ENCODE results near the gene KRTAP10-1.

Gene KRTAP10-1

GRCh38 chr21:44547656-44548331 is 7.8 kb upstream of the KRTAP10-1 start:
- H3K4me3 ChIP-seq (replicated peaks; ENCODE audit: low read depth, low read length) = no peak overlapping the region
- TF ChIP-seq CTCF (IDR thresholded peaks at IDR 0.05; ENCODE audit: insufficient read depth, low read length, poor library complexity, severe bottlenecking) = no peak
- H3K27me3 ChIP-seq (replicated peaks; ENCODE audit: control insufficient read depth, insufficient read depth, low read length) = no peaks in the 10 kb centered on the region; the same call in 1 of the 2 replicates
- H3K36me3 ChIP-seq (ENCODE audit: control insufficient read depth, insufficient read depth, low read length) = no peaks in the 10 kb centered on the region
- no peak for DNase-seq (ENCODE audit: extremely low read depth, insufficient read length)

- H3K27me3 ChIP-seq (replicated peaks; ENCODE audit: control insufficient read depth, insufficient read depth, low read length) = no peaks in the 10 kb centered on the region
- DNase-seq (ENCODE audit: extremely low read depth, insufficient read length) = no peak
- no peak overlapping the region for H3K4me3 ChIP-seq (replicated peaks; ENCODE audit: low read depth, low read length)
- no peaks in the 10 kb centered on the region for H3K36me3 ChIP-seq (ENCODE audit: control insufficient read depth, insufficient read depth, low read length)
- TF ChIP-seq CTCF (IDR thresholded peaks at IDR 0.05; ENCODE audit: insufficient read depth, low read length, poor library complexity, severe bottlenecking) = no peak
These were observed 4.6 kb upstream of the KRTAP10-1 start for GRCh38 chr21:44544566-44544965.

- no peaks in the 10 kb centered on the region for H3K36me3 ChIP-seq (ENCODE audit: control insufficient read depth, insufficient read depth, low read length)
- no peaks in the 10 kb centered on the region for H3K27me3 ChIP-seq (replicated peaks; ENCODE audit: control insufficient read depth, insufficient read depth, low read length)
- no peak for DNase-seq (ENCODE audit: extremely low read depth, insufficient read length)
- TF ChIP-seq CTCF (IDR thresholded peaks at IDR 0.05; ENCODE audit: insufficient read depth, low read length, poor library complexity, severe bottlenecking) = no peak
- H3K4me3 ChIP-seq (replicated peaks; ENCODE audit: low read depth, low read length) = no peak overlapping the region
These were observed 2.7 kb upstream of the KRTAP10-1 start for GRCh38 chr21:44542716-44543115.

- no peak for DNase-seq (ENCODE audit: extremely low read depth, insufficient read length)
- Histone ChIP-seq H3K36me3 (ENCODE audit: control insufficient read depth, insufficient read depth, low read length) (no peaks in the 10 kb centered on the region), H3K27me3 (replicated peaks; ENCODE audit: control insufficient read depth, insufficient read depth, low read length) (no peaks in the 10 kb centered on the region), H3K4me3 (replicated peaks; ENCODE audit: low read depth, low read length) (no peak overlapping the region)
- no peak for TF ChIP-seq CTCF (IDR thresholded peaks at IDR 0.05; ENCODE audit: insufficient read depth, low read length, poor library complexity, severe bottlenecking)
These were observed 820 bp upstream of the KRTAP10-1 start for GRCh38 chr21:44540741-44541288.

- Histone ChIP-seq H3K27me3 (replicated peaks; ENCODE audit: control insufficient read depth, insufficient read depth, low read length) (no peaks in the 10 kb centered on the region), H3K4me3 (replicated peaks; ENCODE audit: low read depth, low read length) (no peak overlapping the region), H3K36me3 (ENCODE audit: control insufficient read depth, insufficient read depth, low read length) (no peaks in the 10 kb centered on the region)
- no peak for TF ChIP-seq CTCF (IDR thresholded peaks at IDR 0.05; ENCODE audit: insufficient read depth, low read length, poor library complexity, severe bottlenecking)
- DNase-seq (ENCODE audit: extremely low read depth, insufficient read length) = no peak
These were observed 949 bp downstream of the KRTAP10-1 start for GRCh38 chr21:44539046-44539445.

Data from GM06990 (cell line).